Measurements from ENCODE around the gene MDH1B. TPM values are rescaled to one million over a fixed set of nuclear protein-coding genes. Genes with fewer than 3 reads are reported as not detected.

The MDH1B gene
- total RNA-seq, 1 experiment from 2014 or later, result 2.7 TPM

- intact Hi-C loops (cut with micrococcal nuclease; ENCODE audit: unreplicated experiment), result loop anchor here (5.0 to 10.0 kb wide), 3 partner anchors 74 to 611 kb away; partner anchors contain the start of genes EEF1B2 and NDUFS1
- ChIA-PET POLR2A (ENCODE audit: unreplicated experiment) (no interaction called here), CTCF (no interaction called here)
- Histone ChIP-seq H3K4me2 (peak overlapping the region; percentile 79), H3K27me3 (ENCODE audit: insufficient read depth, low read depth) (no peaks in the 10 kb centered on the region), H3K4me3 (peak overlapping the region; percentile 82), H3K36me3 (ENCODE audit: low read depth) (peaks cover 8% of the 10 kb centered on the region), H3K79me2 (ENCODE audit: low read depth) (peaks cover 27% of the 10 kb centered on the region), H3K9me2 (ENCODE audit: insufficient read depth) (no peaks in the 10 kb centered on the region), H2AFZ (peak overlapping the region; percentile 96), H3K27ac (peak overlapping the region; percentile 74), H3K9me3 (ENCODE audit: insufficient read depth, low read depth) (no peaks in the 10 kb centered on the region), H3F3A (ENCODE audit: insufficient read depth, low read depth) (no peaks in the 10 kb centered on the region), H4K20me1 (ENCODE audit: insufficient read depth) (no peaks in the 10 kb centered on the region), H3K4me1 (replicated peaks; ENCODE audit: insufficient read depth) (peaks cover 16% of the 10 kb centered on the region)
- DNase-seq, result no peak
- TF ChIP-seq CTCF (conservative IDR thresholded peaks at IDR 0.05) (no peak), EZH2 (IDR thresholded peaks at IDR 0.05; ENCODE audit: low read depth) (no peak)
- BruUV-seq (replicated peaks), result no TSS peak
Measured at GRCh38 chr2:206766057-206766930, 1.2 kb upstream of the MDH1B start.

DNA sequence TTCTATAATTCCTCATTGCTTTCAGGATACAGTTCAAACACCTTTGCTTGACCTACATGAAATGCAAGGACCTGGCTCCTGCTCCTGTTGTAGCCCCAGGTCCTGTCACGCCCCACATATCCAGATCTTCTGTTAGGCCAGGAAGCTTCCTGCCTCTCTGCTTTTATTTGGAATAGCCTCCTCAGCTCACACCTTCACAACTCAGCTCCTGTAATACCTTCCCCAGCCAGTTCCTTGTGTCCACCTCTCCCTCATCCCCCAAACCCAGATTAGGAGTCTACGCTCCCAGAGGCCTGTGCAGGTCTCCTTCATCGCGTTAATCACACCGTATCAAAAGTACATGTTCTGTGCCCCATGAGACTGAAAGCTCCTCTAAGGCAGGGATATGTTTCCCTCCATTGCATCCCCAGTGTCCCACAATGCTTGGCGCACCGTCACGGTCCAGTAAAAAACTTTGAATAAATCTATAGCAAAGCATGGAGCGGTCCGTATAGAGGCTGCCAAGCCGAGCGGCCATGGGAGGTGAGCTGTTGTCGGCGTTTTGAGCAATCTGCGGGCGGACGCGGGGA, 371 bp downstream of the MDH1B start:
- no peaks in the 10 kb centered on the region for H3K9me2 ChIP-seq (ENCODE audit: insufficient read depth)
- ChIA-PET CTCF (no interaction called here), POLR2A (ENCODE audit: unreplicated experiment) (interaction anchor here (0.5 kb wide), 1 partner anchor 1603 kb away, joined by 9 read pairs; no protein-coding TSS in a partner anchor)
- H3K4me1 ChIP-seq (replicated peaks; ENCODE audit: insufficient read depth), result peaks cover 16% of the 10 kb centered on the region
- peak overlapping the region; percentile 82 for H3K4me3 ChIP-seq
- BruUV-seq (replicated peaks), result no TSS peak
- H3K27ac ChIP-seq, result peak overlapping the region; percentile 74; the same call in 1 of the 2 replicates
- H3K36me3 ChIP-seq (ENCODE audit: low read depth), result peaks cover 8% of the 10 kb centered on the region
- H2AFZ ChIP-seq, result peak overlapping the region; percentile 96
- peaks cover 27% of the 10 kb centered on the region for H3K79me2 ChIP-seq (ENCODE audit: low read depth)
- no peaks in the 10 kb centered on the region for H3K27me3 ChIP-seq (ENCODE audit: insufficient read depth, low read depth)
- DNase-seq, result no peak
- peak overlapping the region; percentile 79 for H3K4me2 ChIP-seq
- H3K9me3 ChIP-seq (ENCODE audit: insufficient read depth, low read depth), result no peaks in the 10 kb centered on the region
- no peaks in the 10 kb centered on the region for H4K20me1 ChIP-seq (ENCODE audit: insufficient read depth)
- intact Hi-C loops (cut with micrococcal nuclease; ENCODE audit: unreplicated experiment), result loop anchor here (5.0 to 10.0 kb wide), 3 partner anchors 72 to 610 kb away; partner anchors contain the start of genes EEF1B2 and NDUFS1
- H3F3A ChIP-seq (ENCODE audit: insufficient read depth, low read depth), result no peaks in the 10 kb centered on the region
- TF ChIP-seq CTCF (conservative IDR thresholded peaks at IDR 0.05) (no peak), EZH2 (IDR thresholded peaks at IDR 0.05; ENCODE audit: low read depth) (no peak)

GRCh38 chr2:206756816-206757215, 8.3 kb downstream of the MDH1B start:
- no peaks in the 10 kb centered on the region for H3F3A ChIP-seq (ENCODE audit: insufficient read depth, low read depth)
- H3K9me2 ChIP-seq (ENCODE audit: insufficient read depth), result no peaks in the 10 kb centered on the region; the same call in 1 of the 2 replicates
- TF ChIP-seq CTCF (conservative IDR thresholded peaks at IDR 0.05) (no peak), EZH2 (IDR thresholded peaks at IDR 0.05; ENCODE audit: low read depth) (no peak)
- intact Hi-C loops (cut with micrococcal nuclease; ENCODE audit: unreplicated experiment), result no loop called here
- no peaks in the 10 kb centered on the region for H3K9me3 ChIP-seq (ENCODE audit: insufficient read depth, low read depth)
- ChIA-PET POLR2A (ENCODE audit: unreplicated experiment) (no interaction called here), CTCF (no interaction called here)
- no peaks in the 10 kb centered on the region for H4K20me1 ChIP-seq (ENCODE audit: insufficient read depth)
- no peaks in the 10 kb centered on the region for H3K36me3 ChIP-seq (ENCODE audit: low read depth)
- H3K4me3 ChIP-seq, result no peak overlapping the region
- H2AFZ ChIP-seq, result no peak overlapping the region
- DNase-seq, result no peak
- no peaks in the 10 kb centered on the region for H3K4me1 ChIP-seq (replicated peaks; ENCODE audit: insufficient read depth)
- H3K79me2 ChIP-seq (ENCODE audit: low read depth), result no peaks in the 10 kb centered on the region
- no peaks in the 10 kb centered on the region for H3K27me3 ChIP-seq (ENCODE audit: insufficient read depth, low read depth)
- BruUV-seq (replicated peaks), result no TSS peak
- H3K4me2 ChIP-seq, result no peak overlapping the region
- H3K27ac ChIP-seq, result no peak overlapping the region

All from PC-9 (cell line).